Natural killer cell (primary cell): Measurements from ENCODE around the gene EPN3. TPM values are rescaled to one million over a fixed set of nuclear protein-coding genes. Genes with fewer than 3 reads are reported as not detected.

Experiments used
- ATAC-seq, 3 donors: fragments of 150-1000 bp in 2 of 3; fragments of 200-7000 bp in 1 of 3; cut with Tn5 transposase; 1 replicate in 1 of 3; 2 replicates in 2 of 3; pipeline ENCODE4 v1.10.0; 2021; ENCODE audit warnings: mild to moderate bottlenecking in 2 of 3, moderate library complexity in 2 of 3
- DNase-seq, 2 donors: peaks; one replicate each; pipeline versions ENCODE4 v3.0.0 to v3.0.0-alpha.2; 2013 to 2021; ENCODE audit warnings: mixed read lengths in 1 of 2
- H3K27ac ChIP-seq: one replicate; pipeline ENCODE4 v1.5.1; 2013; ENCODE audit warnings: mild to moderate bottlenecking, low read length
- H3K27me3 ChIP-seq: one replicate; pipeline ENCODE4 v1.6.1; 2013; ENCODE audit warnings: low read length; ENCODE audit not compliant: control insufficient read depth, insufficient read depth
- H3K36me3 ChIP-seq: one replicate; pipeline ENCODE4 v1.6.1; 2013; ENCODE audit warnings: low read length; ENCODE audit not compliant: control insufficient read depth, insufficient read depth
- H3K4me1 ChIP-seq: one replicate; pipeline ENCODE4 v1.6.1; 2013; ENCODE audit warnings: low read length; ENCODE audit not compliant: control insufficient read depth, insufficient read depth
- H3K4me3 ChIP-seq: one replicate; pipeline ENCODE4 v1.5.1; 2013; ENCODE audit warnings: low read length
- H3K9me3 ChIP-seq: one replicate; pipeline ENCODE4 v1.6.1; 2013; ENCODE audit warnings: low read length; ENCODE audit not compliant: control insufficient read depth, insufficient read depth
- H3K27ac Mint-ChIP-seq, 2 donors: one replicate each; pipeline ENCODE4 v1.8.0; 2022; ENCODE audit warnings: mild to moderate bottlenecking in 2 of 2, mixed read lengths in 2 of 2, moderate library complexity in 1 of 2
- H3K27me3 Mint-ChIP-seq, 2 donors: one replicate each; pipeline ENCODE4 v1.8.0; 2022; ENCODE audit warnings: low read depth in 2 of 2, mixed read lengths in 2 of 2
- H3K36me3 Mint-ChIP-seq: one replicate; pipeline ENCODE4 v1.8.0; 2022; ENCODE audit warnings: mixed read lengths
- H3K4me1 Mint-ChIP-seq, 2 donors: one replicate each; pipeline ENCODE4 v1.8.0; 2022; ENCODE audit warnings: mixed read lengths in 2 of 2
- H3K4me3 Mint-ChIP-seq: one replicate; pipeline ENCODE4 v1.8.0; 2022; ENCODE audit warnings: mild to moderate bottlenecking, moderate library complexity, mixed read lengths
- H3K9me3 Mint-ChIP-seq, 2 donors: one replicate each; pipeline ENCODE4 v1.8.0; 2022; ENCODE audit warnings: mixed read lengths in 2 of 2
- CTCF ChIP-seq: fragments of 200-600 bp; IDR thresholded peaks from one replicate; pipeline ENCODE4 v1.8.0; 2022; ENCODE audit warnings: antibody characterized with exemption
- WGBS: methylation state at CpG from one replicate; pipeline ENCODE4 v1.1.7; 2013; ENCODE audit warnings: missing lambda C conversion rate; ENCODE audit not compliant: insufficient coverage; 5-methylcytosine and 5-hydroxymethylcytosine counted together
- intact Hi-C: fragments of 100-400 bp; cut with micrococcal nuclease; formaldehyde crosslinking; loops from one replicate; pipeline ENCODE4 v1.14.2; 2022
- total RNA-seq, 4 donors: library from RNA; stranded (reverse); fragments of 120-200 nt in 1 of 4; gene quantifications; one replicate each; pipeline versions ENCODE4 v1.2.3 to v1.2.4, GENCODE V29; 2013 to 2022

The EPN3 gene
- total RNA-seq, 3 donors from 2014 or later (not counting 1 experiment from before 2014, with no cell fraction given): not detected

GRCh38 chr17:50560185-50560824 lies 27.8 kb downstream of the EPN3 start, which contains the start of gene CACNA1G:
Gene CACNA1G (plus strand): TSS chr17:50560715. CDS start chr17:50561460, 745 bp downstream.
- Mint-ChIP-seq H3K27me3 (peaks cover 24 to 51% of the 10 kb centered on the region in 2 donors), H3K36me3 (no peaks in the 10 kb centered on the region), H3K27ac (peak within 1 kb of the TSS in 1 of 2 donors; percentile 29), H3K9me3 (no peaks in the 10 kb centered on the region), H3K4me1 (peaks cover 19 to 26% of the 10 kb centered on the region in 2 donors), H3K4me3 (peak within 1 kb of the TSS; percentile 82)
- peak within 1 kb of the TSS; percentile 28 for H3K4me3 ChIP-seq
- H3K27me3 ChIP-seq: peaks cover 43% of the 10 kb centered on the region
- 1% methylated on average over 56 of the region's 56 CpGs for WGBS
- H3K36me3 ChIP-seq: no peaks in the 10 kb centered on the region
- DNase-seq: peak; percentile 86 to 91
- no peak within 1 kb of the TSS for H3K27ac ChIP-seq
- H3K9me3 ChIP-seq: no peaks in the 10 kb centered on the region
- TF ChIP-seq CTCF: no peak
- H3K4me1 ChIP-seq: peaks cover 38% of the 10 kb centered on the region
- peak; percentile 87 to 93 (median 90) for ATAC-seq
- intact Hi-C loops: loop anchor here (2.0 kb wide), 1 partner anchor 14 kb away; the partner anchor contains the start of gene SPATA20

- peak in 1 of 2 donors; percentile 63 for DNase-seq
- Histone ChIP-seq H3K4me3 (no peak overlapping the region), H3K36me3 (no peaks in the 10 kb centered on the region), H3K27me3 (peaks cover 48% of the 10 kb centered on the region), H3K4me1 (peaks cover 38% of the 10 kb centered on the region), H3K27ac (no peak overlapping the region), H3K9me3 (no peaks in the 10 kb centered on the region)
- under 1% methylated on average over 88 of the region's 88 CpGs for WGBS
- Mint-ChIP-seq H3K4me1 (peaks cover 19 to 33% of the 10 kb centered on the region in 2 donors), H3K27ac (peak overlapping the region in 1 of 2 donors; percentile 29), H3K4me3 (peak overlapping the region; percentile 82), H3K9me3 (no peaks in the 10 kb centered on the region), H3K36me3 (no peaks in the 10 kb centered on the region), H3K27me3 (peaks cover 32 to 58% of the 10 kb centered on the region in 2 donors)
- ATAC-seq: peak; percentile 34 to 45 (median 34)
- TF ChIP-seq CTCF: no peak
- intact Hi-C loops: loop anchor here (2.0 kb wide), 1 partner anchor 14 kb away; the partner anchor contains the start of gene SPATA20
These were observed 28.6 kb downstream of the EPN3 start for GRCh38 chr17:50560931-50561745.

GRCh38 chr17:50561746-50562141 lies 29.2 kb downstream of the EPN3 start:
- peaks cover 38% of the 10 kb centered on the region for H3K4me1 ChIP-seq
- Mint-ChIP-seq H3K9me3 (no peaks in the 10 kb centered on the region), H3K4me1 (peaks cover 19 to 34% of the 10 kb centered on the region in 2 donors), H3K36me3 (no peaks in the 10 kb centered on the region), H3K27me3 (peaks cover 38 to 64% of the 10 kb centered on the region in 2 donors), H3K4me3 (no peak overlapping the region), H3K27ac (peak overlapping the region in 1 of 2 donors; percentile 17)
- no peaks in the 10 kb centered on the region for H3K9me3 ChIP-seq
- H3K27ac ChIP-seq: no peak overlapping the region
- ATAC-seq: no peak
- DNase-seq: peak in 1 of 2 donors; percentile 51
- H3K36me3 ChIP-seq: no peaks in the 10 kb centered on the region
- no peak overlapping the region for H3K4me3 ChIP-seq
- H3K27me3 ChIP-seq: peaks cover 48% of the 10 kb centered on the region
- no peak for TF ChIP-seq CTCF
- intact Hi-C loops: loop anchor here (2.0 kb wide), 1 partner anchor 15 kb away; the partner anchor contains the start of gene SPATA20
- 1% methylated on average over 14 of the region's 27 CpGs for WGBS
